Choroid plexus epithelial cell (primary cell): ENCODE results near the gene DOK4.
A peak's percentile ranks its signal among the peaks of the same experiment; 100 is the strongest.

Source experiments
- DNase-seq: peaks from one replicate; pipeline ENCODE4 v3.0.0-alpha.2; 2010; ENCODE audit warnings: low read depth
- H3K4me3 ChIP-seq: 2 replicates; pipeline ENCODE4 v1.5.1; 2011; ENCODE audit warnings: low read depth, mild to moderate bottlenecking, control low read depth, low read length, moderate library complexity
- CTCF ChIP-seq: conservative IDR thresholded peaks from 2 replicates; pipeline ENCODE4 v1.5.1; 2011; ENCODE audit warnings: low read depth, mild to moderate bottlenecking, control low read depth, inconsistent platforms, low read length, moderate library complexity

Gene DOK4

GRCh38 chr16:57527610-57528360 is 41.5 kb upstream of the DOK4 start:
- no peak for TF ChIP-seq CTCF
- no peak overlapping the region for H3K4me3 ChIP-seq
- no peak for DNase-seq

- TF ChIP-seq CTCF: no peak
- DNase-seq: no peak
Observed at GRCh38 chr16:57527027-57527426, 40.7 kb upstream of the DOK4 start.

GRCh38 chr16:57526498-57526897 is 40.2 kb upstream of the DOK4 start:
- no peak for TF ChIP-seq CTCF
- DNase-seq: no peak
- H3K4me3 ChIP-seq: no peak overlapping the region

More at GRCh38 chr16:57527027-57527426, 40.7 kb upstream of the DOK4 start:
- H3K4me3 ChIP-seq: no peak overlapping the region

- TF ChIP-seq CTCF: no peak
- no peak for DNase-seq
- no peak overlapping the region for H3K4me3 ChIP-seq
Observed at GRCh38 chr16:57525761-57526160, 39.5 kb upstream of the DOK4 start.

GRCh38 chr16:57522960-57523359 is 36.7 kb upstream of the DOK4 start:
- DNase-seq: no peak
- no peak overlapping the region for H3K4me3 ChIP-seq
- TF ChIP-seq CTCF: no peak

GRCh38 chr16:57519796-57520360 is 33.6 kb upstream of the DOK4 start:
- no peak overlapping the region for H3K4me3 ChIP-seq
- DNase-seq: peak; percentile 78
- TF ChIP-seq CTCF: peak; percentile 99

GRCh38 chr16:57518922-57519321 is 32.6 kb upstream of the DOK4 start:
- H3K4me3 ChIP-seq: no peak overlapping the region
- TF ChIP-seq CTCF: no peak
- no peak for DNase-seq
